ENCODE measurements around the gene HADH. TPM values are rescaled to one million over a fixed set of nuclear protein-coding genes. Genes with fewer than 3 reads are reported as not detected.
"Not testable (repeated sequence)": the region's sequence is repeated elsewhere in the genome, so short reads cannot be mapped to it uniquely, and the experiment has no call there.

HADH gene
- total RNA-seq, 1 donor from 2014 or later: 19.9 TPM

GRCh38 chr4:107966903-107967302 lies 22.8 kb upstream of the HADH start:
- Histone ChIP-seq H3K36me3 (ENCODE audit: control insufficient read depth, insufficient read depth, low read length) (no peaks in the 10 kb centered on the region), H3K27me3 (ENCODE audit: control insufficient read depth, insufficient read depth, low read length) (no peaks in the 10 kb centered on the region), H3K4me3 (ENCODE audit: low read depth, low read length) (no peak overlapping the region)
- TF ChIP-seq, protein P1, sequence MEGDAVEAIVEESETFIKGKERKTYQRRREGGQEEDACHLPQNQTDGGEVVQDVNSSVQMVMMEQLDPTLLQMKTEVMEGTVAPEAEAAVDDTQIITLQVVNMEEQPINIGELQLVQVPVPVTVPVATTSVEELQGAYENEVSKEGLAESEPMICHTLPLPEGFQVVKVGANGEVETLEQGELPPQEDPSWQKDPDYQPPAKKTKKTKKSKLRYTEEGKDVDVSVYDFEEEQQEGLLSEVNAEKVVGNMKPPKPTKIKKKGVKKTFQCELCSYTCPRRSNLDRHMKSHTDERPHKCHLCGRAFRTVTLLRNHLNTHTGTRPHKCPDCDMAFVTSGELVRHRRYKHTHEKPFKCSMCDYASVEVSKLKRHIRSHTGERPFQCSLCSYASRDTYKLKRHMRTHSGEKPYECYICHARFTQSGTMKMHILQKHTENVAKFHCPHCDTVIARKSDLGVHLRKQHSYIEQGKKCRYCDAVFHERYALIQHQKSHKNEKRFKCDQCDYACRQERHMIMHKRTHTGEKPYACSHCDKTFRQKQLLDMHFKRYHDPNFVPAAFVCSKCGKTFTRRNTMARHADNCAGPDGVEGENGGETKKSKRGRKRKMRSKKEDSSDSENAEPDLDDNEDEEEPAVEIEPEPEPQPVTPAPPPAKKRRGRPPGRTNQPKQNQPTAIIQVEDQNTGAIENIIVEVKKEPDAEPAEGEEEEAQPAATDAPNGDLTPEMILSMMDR (IDR thresholded peaks at IDR 0.05; ENCODE audit: insufficient read depth, low read length, poor library complexity, severe bottlenecking): no peak
- no peak for DNase-seq (ENCODE audit: low read depth)

GRCh38 chr4:107967519-107967918 lies 22.2 kb upstream of the HADH start:
- H3K36me3 ChIP-seq (ENCODE audit: control insufficient read depth, insufficient read depth, low read length); H3K4me3 ChIP-seq (ENCODE audit: low read depth, low read length); H3K27me3 ChIP-seq (ENCODE audit: control insufficient read depth, insufficient read depth, low read length); DNase-seq (ENCODE audit: low read depth): not testable (repeated sequence)

GRCh38 chr4:107967921-107968320 lies 21.8 kb upstream of the HADH start:
- not testable (repeated sequence) for H3K36me3 ChIP-seq (ENCODE audit: control insufficient read depth, insufficient read depth, low read length); DNase-seq (ENCODE audit: low read depth); H3K4me3 ChIP-seq (ENCODE audit: low read depth, low read length); H3K27me3 ChIP-seq (ENCODE audit: control insufficient read depth, insufficient read depth, low read length)

GRCh38 chr4:107970063-107970798 lies 19.5 kb upstream of the HADH start:
- H3K36me3 ChIP-seq (ENCODE audit: control insufficient read depth, insufficient read depth, low read length): no peaks in the 10 kb centered on the region
- no peaks in the 10 kb centered on the region for H3K27me3 ChIP-seq (ENCODE audit: control insufficient read depth, insufficient read depth, low read length)
- TF ChIP-seq, protein P1 (IDR thresholded peaks at IDR 0.05; ENCODE audit: insufficient read depth, low read length, poor library complexity, severe bottlenecking): no peak
- H3K4me3 ChIP-seq (ENCODE audit: low read depth, low read length): no peak overlapping the region
- no peak for DNase-seq (ENCODE audit: low read depth)

GRCh38 chr4:107972605-107973004 lies 17.1 kb upstream of the HADH start:
- no peaks in the 10 kb centered on the region for H3K36me3 ChIP-seq (ENCODE audit: control insufficient read depth, insufficient read depth, low read length)
- no peaks in the 10 kb centered on the region for H3K27me3 ChIP-seq (ENCODE audit: control insufficient read depth, insufficient read depth, low read length)
- TF ChIP-seq, protein P1 (IDR thresholded peaks at IDR 0.05; ENCODE audit: insufficient read depth, low read length, poor library complexity, severe bottlenecking): no peak
- no peak for DNase-seq (ENCODE audit: low read depth)
- no peak overlapping the region for H3K4me3 ChIP-seq (ENCODE audit: low read depth, low read length)

DNA sequence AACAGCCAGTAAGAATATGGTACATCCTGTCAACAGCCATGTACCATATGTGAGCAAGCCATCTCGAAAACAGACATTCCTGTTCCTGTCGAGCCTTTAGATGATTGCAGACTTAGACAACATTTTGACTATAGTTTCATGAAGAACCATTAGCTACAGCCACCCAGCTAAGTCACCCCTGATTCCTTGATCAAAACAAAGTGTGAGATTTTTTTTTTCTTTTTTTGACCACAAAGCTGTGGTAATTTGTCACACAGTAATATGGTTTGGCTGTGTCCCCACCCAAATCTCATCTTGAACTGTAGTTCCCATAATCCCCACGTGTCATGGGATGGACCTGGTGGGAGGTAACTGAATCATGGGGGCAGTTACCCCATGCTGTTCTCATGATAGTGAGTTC lies 15.2 kb upstream of the HADH start:
- Histone ChIP-seq H3K36me3 (ENCODE audit: control insufficient read depth, insufficient read depth, low read length) (no peaks in the 10 kb centered on the region), H3K27me3 (ENCODE audit: control insufficient read depth, insufficient read depth, low read length) (no peaks in the 10 kb centered on the region), H3K4me3 (ENCODE audit: low read depth, low read length) (no peak overlapping the region)
- DNase-seq (ENCODE audit: low read depth): no peak
- TF ChIP-seq, protein P1 (IDR thresholded peaks at IDR 0.05; ENCODE audit: insufficient read depth, low read length, poor library complexity, severe bottlenecking): no peak

DNA sequence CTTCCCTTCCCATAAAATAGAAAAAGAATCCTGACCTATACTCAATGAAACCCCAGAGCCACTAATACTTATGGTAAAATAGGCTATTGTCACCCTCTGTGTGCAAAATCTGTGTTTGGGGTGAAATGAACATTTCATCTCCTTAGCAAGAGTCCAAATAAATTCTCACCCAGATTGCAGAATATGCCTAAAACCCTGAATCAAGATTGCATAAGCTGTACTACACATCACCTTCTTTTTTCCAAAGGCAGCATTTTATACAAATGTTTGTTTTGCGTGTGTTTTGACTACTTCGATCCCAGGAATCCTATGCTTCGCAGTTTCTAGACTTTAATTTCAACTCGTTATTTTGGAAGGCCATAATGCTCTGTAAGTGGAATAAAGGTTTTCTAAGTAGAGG lies 12.2 kb upstream of the HADH start:
- Histone ChIP-seq H3K27me3 (ENCODE audit: control insufficient read depth, insufficient read depth, low read length) (no peaks in the 10 kb centered on the region), H3K36me3 (ENCODE audit: control insufficient read depth, insufficient read depth, low read length) (no peaks in the 10 kb centered on the region), H3K4me3 (ENCODE audit: low read depth, low read length) (no peak overlapping the region)
- no peak for DNase-seq (ENCODE audit: low read depth)
- TF ChIP-seq, protein P1 (IDR thresholded peaks at IDR 0.05; ENCODE audit: insufficient read depth, low read length, poor library complexity, severe bottlenecking): no peak

All from kidney epithelial cell (primary cell).